Adrenal gland (tissue), 12 donors: ENCODE measurements around the gene SFMBT1. TPM values are rescaled to one million over a fixed set of nuclear protein-coding genes. Genes with fewer than 3 reads are reported as not detected.
A peak's percentile ranks its signal among the peaks of the same experiment; 100 is the strongest.

ENCODE experiments used
- DNase-seq, 7 donors: peaks; one replicate each; pipeline ENCODE4 v3.0.0-alpha.2; 2019 to 2020
- H3K27ac ChIP-seq, 5 donors: fragments of 200-600 bp; sonication (generic) in 4 of 5; 1 replicate in 3 of 5; 2 replicates in 2 of 5; pipeline versions ENCODE4 v1.5.1 to v1.8.0; 2016 to 2020; ENCODE audit warnings: mild to moderate bottlenecking in 1 of 5
- H3K27me3 ChIP-seq: fragments of 200-600 bp; 2 replicates; pipeline ENCODE4 v1.8.0; 2021
- H3K36me3 ChIP-seq, 2 donors: fragments of 200-600 bp; replicated peaks in 1 of 2; 1 replicate in 1 of 2; 2 replicates in 1 of 2; pipeline versions ENCODE4 v1.5.1 to v1.8.0; 2018 to 2022
- H3K4me1 ChIP-seq, 2 donors: fragments of 200-600 bp; replicated peaks in 1 of 2; 1 replicate in 1 of 2; 2 replicates in 1 of 2; pipeline versions ENCODE4 v1.5.1 to v1.8.0; 2018 to 2021
- H3K4me3 ChIP-seq, 4 donors: fragments of 200-600 bp; sonication (generic) in 3 of 4; one replicate each; pipeline ENCODE4 v1.5.1; 2016 to 2018
- H3K9me3 ChIP-seq, 3 donors: fragments of 200-600 bp; sonication (generic) in 1 of 3; replicated peaks in 1 of 3; 1 replicate in 2 of 3; 2 replicates in 1 of 3; pipeline versions ENCODE4 v1.5.1 to v1.8.0; 2016 to 2021
- CTCF ChIP-seq, 6 experiments: fragments of 450-650 bp in 4 of 6; fragments of 200-600 bp in 2 of 6; sonication (generic) in 1 of 6; IDR thresholded peaks; 1 replicate in 5 of 6; 2 replicates in 1 of 6; pipeline versions ENCODE4 v1.5.1 to v1.8.0; 2016 to 2021; ENCODE audit warnings: antibody characterized with exemption in 6 of 6, mild to moderate bottlenecking in 2 of 6, moderate library complexity in 1 of 6
- POLR2A ChIP-seq, 2 donors: fragments of 450-650 bp; IDR thresholded peaks; one replicate each; pipeline ENCODE4 v1.6.1; 2017; ENCODE audit warnings: antibody characterized with exemption in 2 of 2, mild to moderate bottlenecking in 2 of 2, moderate library complexity in 1 of 2
- WGBS, 4 donors: extraction: QIAGEN DNeasy Blood & Tissue Kit in 2 of 4; methylation state at CpG; one replicate each; pipeline versions ENCODE4 v1.1.5 to v1.1.7; 2013 to 2017; 5-methylcytosine and 5-hydroxymethylcytosine counted together
- intact Hi-C, 2 donors: fragments of 100-400 bp; cut with DNase I; formaldehyde crosslinking; loops; one replicate each; pipeline versions ENCODE4 v1.14.1 to v1.15.0; 2022 to 2023
- polyA plus RNA-seq, 3 donors: library from polyadenylated mRNA; stranded (reverse); fragments of 200-250 nt in 2 of 3; fragments of 350-450 nt in 1 of 3; fragmentation: Illumina TruSeq in 1 of 3; extraction: RNeasy Lipid Tissue Mini Kit (QIAGEN cat#74804) in 1 of 3; gene quantifications; one replicate each; pipeline ENCODE4 v1.2.3, GENCODE V29; 2013 to 2014
- total RNA-seq, 9 donors: library from RNA; depleted of rRNA in 4 of 9; stranded (reverse); fragments of >200 nt in 4 of 9; fragments of 120-200 nt in 1 of 9; fragmentation: NEBNext Ultra II Directional in 1 of 9; extraction: Animal tissue kit (Norgen Biotek cat#: 25700) in 1 of 9; gene quantifications; one replicate each; pipeline versions ENCODE4 v1.1.0 to v1.2.4, GENCODE V29; 2013 to 2023
- donor health status: healthy with polysubstance abuse.
- donor health status: Bipolar disorder and iron deficiency.
- donor health status: DM: yes; HTN: yes; CAD: no.
- donor health status: DM: no; HTN: no; CAD: no.
- donor health status: DM: no; HTN: no; CAD: no.
- donor health status: DM: yes; HTN: yes; CAD: no.

The SFMBT1 gene
- total and polyA plus RNA-seq, 12 donors: 2.1 to 14.8 (median 8.3) TPM

DNA sequence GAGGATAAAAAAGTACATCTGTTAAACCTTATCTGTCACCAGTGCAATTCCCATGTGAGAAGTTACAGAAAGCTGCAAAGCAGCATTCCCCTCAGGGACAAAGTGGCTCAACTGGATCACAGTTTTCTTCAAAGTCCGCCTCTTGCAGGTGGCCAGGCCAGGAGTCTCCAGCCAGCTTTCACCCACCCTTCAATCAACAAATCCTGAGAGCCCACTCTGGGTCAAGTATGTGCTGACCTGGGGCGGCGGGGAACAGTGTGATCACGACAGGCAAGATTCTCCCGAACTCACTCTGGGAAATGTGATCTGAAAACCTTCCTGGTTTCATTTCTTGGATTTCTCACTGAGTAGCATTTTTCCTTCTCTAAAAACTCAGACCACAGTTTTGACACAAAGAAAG lies 45.1 kb upstream of the SFMBT1 start:
- H3K4me1 ChIP-seq: peaks cover 0 to 6% of the 10 kb centered on the region in 2 donors
- no peak for TF ChIP-seq POLR2A (IDR thresholded peaks at IDR 0.05)
- TF ChIP-seq CTCF (IDR thresholded peaks at IDR 0.05): no peak
- peaks cover 0 to 28% of the 10 kb centered on the region in 2 donors for H3K36me3 ChIP-seq
- no peak overlapping the region for H3K4me3 ChIP-seq
- DNase-seq: no peak
- H3K27me3 ChIP-seq: no peaks in the 10 kb centered on the region
- no peaks in the 10 kb centered on the region for H3K9me3 ChIP-seq
- intact Hi-C loops: no loop called here
- 71 to 94% (median 88%) methylated on average over 5 of the region's 5 CpGs for WGBS, 4 donors
- H3K27ac ChIP-seq: no peak overlapping the region

DNA sequence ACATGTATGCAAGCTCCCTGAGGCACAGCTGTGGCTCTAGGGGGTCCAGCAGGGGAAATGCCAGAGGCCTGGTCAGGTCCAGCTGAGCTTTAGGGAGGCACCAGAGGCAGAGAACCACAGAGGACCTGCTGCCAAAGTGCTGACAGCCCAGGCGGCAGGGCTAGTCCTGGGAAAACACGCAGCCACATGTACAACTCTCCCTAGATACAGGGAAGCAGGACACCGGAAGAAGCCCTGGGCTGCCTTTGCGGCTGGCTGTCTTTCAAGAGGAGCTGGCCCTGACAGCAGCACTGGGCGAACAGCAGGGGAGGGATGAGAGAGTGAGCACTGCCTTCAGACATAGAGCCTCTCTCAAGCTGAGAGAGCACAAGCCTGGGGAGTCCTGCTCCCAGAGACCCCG lies 43.6 kb upstream of the SFMBT1 start:
- intact Hi-C loops: no loop called here
- no peaks in the 10 kb centered on the region for H3K27me3 ChIP-seq
- no peak overlapping the region for H3K4me3 ChIP-seq
- TF ChIP-seq CTCF (IDR thresholded peaks at IDR 0.05) (no peak), POLR2A (IDR thresholded peaks at IDR 0.05) (no peak)
- no peak overlapping the region for H3K27ac ChIP-seq
- H3K36me3 ChIP-seq: peaks cover 0 to 23% of the 10 kb centered on the region in 2 donors
- peak; percentile 28 to 75 (median 58) for DNase-seq
- H3K9me3 ChIP-seq: no peaks in the 10 kb centered on the region
- peaks cover 0 to 6% of the 10 kb centered on the region in 2 donors for H3K4me1 ChIP-seq
- 68 to 77% (median 74%) methylated on average over 5 to 6 of the region's 6 CpGs for WGBS, 4 donors

DNA sequence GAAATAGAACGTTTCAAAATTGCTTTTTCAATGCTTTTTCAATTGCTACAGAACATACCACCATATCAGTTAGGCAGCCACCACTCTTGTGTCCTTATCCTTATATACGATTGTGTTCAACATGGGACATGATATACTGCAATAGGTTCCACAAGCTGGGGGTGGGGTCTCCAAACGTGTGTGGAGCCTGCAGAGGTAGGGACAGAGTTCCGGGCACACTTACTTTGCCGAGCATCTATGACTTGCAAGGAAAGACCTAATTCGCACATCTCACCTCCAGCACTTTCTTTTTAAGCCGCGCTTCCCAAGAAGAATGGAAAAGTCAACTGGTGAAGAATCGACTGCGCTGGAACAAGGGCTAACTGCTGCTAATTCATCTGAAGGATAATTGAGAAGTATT lies 39.6 kb upstream of the SFMBT1 start:
- DNase-seq: no peak
- 82 to 92% (median 85%) methylated on average over 10 of the region's 10 CpGs for WGBS, 4 donors

DNA sequence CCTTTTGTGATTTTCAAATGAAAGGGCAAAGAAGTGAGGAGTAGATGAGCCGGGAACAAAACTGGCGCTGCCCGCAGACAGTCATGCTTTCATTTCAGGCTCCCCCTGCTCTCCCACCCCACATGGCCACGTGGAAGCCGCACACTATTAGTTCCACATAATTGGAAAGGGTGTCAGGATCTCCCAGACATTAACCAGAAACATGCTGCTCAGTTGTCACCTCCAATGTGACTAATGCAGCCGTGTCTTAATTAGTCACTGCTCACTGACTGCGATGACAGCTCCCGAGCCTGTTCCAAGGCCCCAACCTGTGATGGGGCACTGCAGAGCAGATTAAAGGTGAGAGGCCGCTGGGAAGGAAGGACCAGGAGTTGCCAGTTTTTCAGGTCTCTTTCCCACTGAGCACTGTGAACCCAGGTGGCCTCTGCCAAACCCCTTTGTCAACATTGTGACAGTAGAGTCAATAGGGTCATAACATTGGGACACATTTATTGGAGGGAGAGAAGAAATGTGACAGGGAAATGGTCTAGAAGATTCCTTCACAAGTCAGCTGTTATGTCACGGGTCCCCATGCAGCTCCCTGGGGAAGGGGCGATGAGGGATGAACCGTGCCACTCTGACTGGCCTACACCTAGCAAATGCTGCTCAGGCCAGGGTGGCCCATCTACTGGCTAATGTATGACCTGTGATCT lies 38.6 kb upstream of the SFMBT1 start:
- H3K9me3 ChIP-seq: no peaks in the 10 kb centered on the region
- 77 to 81% (median 77%) methylated on average over 11 to 12 of the region's 12 CpGs for WGBS, 4 donors

More for the DNA sequence above, 39.6 kb upstream of the SFMBT1 start:
- Histone ChIP-seq H3K4me3 (no peak overlapping the region), H3K36me3 (no peaks in the 10 kb centered on the region), H3K4me1 (no peaks in the 10 kb centered on the region), H3K9me3 (no peaks in the 10 kb centered on the region), H3K27ac (no peak overlapping the region), H3K27me3 (no peaks in the 10 kb centered on the region)
- intact Hi-C loops: no loop called here
- TF ChIP-seq POLR2A (IDR thresholded peaks at IDR 0.05) (no peak), CTCF (IDR thresholded peaks at IDR 0.05) (no peak)

More for the DNA sequence above, 38.6 kb upstream of the SFMBT1 start:
- H3K4me1 ChIP-seq: no peaks in the 10 kb centered on the region
- intact Hi-C loops: no loop called here
- no peaks in the 10 kb centered on the region for H3K36me3 ChIP-seq
- peak in 2 of 7 donors; percentile 13 to 43 for DNase-seq
- no peaks in the 10 kb centered on the region for H3K27me3 ChIP-seq
- no peak overlapping the region for H3K27ac ChIP-seq
- TF ChIP-seq POLR2A (IDR thresholded peaks at IDR 0.05) (no peak), CTCF (IDR thresholded peaks at IDR 0.05) (no peak)
- no peak overlapping the region for H3K4me3 ChIP-seq
